Breast epithelium (tissue), 3 donors: Measurements from ENCODE around the gene FBXO40.

Experiments
- CTCF ChIP-seq, 3 donors: fragments of 450-650 bp; IDR thresholded peaks; one replicate each; pipeline ENCODE4 v1.5.1; 2016 to 2017; ENCODE audit warnings: antibody characterized with exemption in 3 of 3, mild to moderate bottlenecking in 3 of 3, moderate library complexity in 3 of 3
- POLR2A ChIP-seq: fragments of 450-650 bp; IDR thresholded peaks from one replicate; pipeline ENCODE4 v1.6.1; 2016; ENCODE audit warnings: antibody characterized with exemption, mild to moderate bottlenecking, moderate library complexity
- POLR2AphosphoS5 ChIP-seq, 3 donors: sonication (generic); formaldehyde crosslinking; IDR thresholded peaks; one replicate each; pipeline ENCODE4 v1.6.1; 2017; ENCODE audit warnings: antibody characterized with exemption in 3 of 3

- TF ChIP-seq POLR2AphosphoS5 (IDR thresholded peaks at IDR 0.05) (no peak), CTCF (IDR thresholded peaks at IDR 0.05) (no peak), POLR2A (no peak)
Measured at GRCh38 chr3:121659586-121659985, 66.4 kb downstream of the FBXO40 start.
